ENCODE measurements around the gene SLC12A7.

- no peak for TF ChIP-seq POLR2A (IDR thresholded peaks at IDR 0.05)
- TF ChIP-seq CTCF (IDR thresholded peaks at IDR 0.05) = no peak
Observed at GRCh38 chr5:1010181-1010510, 101.7 kb downstream of the SLC12A7 start.

All from thyroid gland (tissue), 4 donors.